HG03175 (cell line): Measurements from ENCODE around the gene GSPT1.
"Not testable (repeated sequence)": the region's sequence is repeated elsewhere in the genome, so short reads cannot be mapped to it uniquely, and the experiment has no call there.

Experiments
- ATAC-seq: cut with Tn5 transposase; IDR thresholded peaks from one replicate; pipeline ENCODE4 v1.9.1; 2021; ENCODE audit warnings: mild to moderate bottlenecking, moderate library complexity; ENCODE audit not compliant: unreplicated experiment

GSPT1 gene

DNA sequence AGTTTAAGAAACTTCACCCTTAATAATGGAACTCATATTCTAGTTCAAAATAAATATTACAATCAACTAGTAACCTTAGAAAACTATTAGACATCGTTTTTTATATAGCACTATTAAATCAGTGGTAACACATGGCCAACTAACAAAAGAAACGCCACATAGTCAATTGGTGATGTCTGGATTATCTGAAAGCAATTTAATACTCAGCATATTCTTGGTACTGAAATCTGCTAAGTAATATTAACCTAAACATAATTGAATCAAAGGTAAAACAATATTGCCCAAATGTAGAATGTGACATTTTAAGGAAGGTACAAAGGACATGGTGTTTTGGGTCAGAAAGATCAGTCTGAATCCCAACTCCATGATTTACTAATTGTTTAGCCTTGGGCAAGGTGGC is 53.3 kb downstream of the GSPT1 start:
- ATAC-seq = no peak

DNA sequence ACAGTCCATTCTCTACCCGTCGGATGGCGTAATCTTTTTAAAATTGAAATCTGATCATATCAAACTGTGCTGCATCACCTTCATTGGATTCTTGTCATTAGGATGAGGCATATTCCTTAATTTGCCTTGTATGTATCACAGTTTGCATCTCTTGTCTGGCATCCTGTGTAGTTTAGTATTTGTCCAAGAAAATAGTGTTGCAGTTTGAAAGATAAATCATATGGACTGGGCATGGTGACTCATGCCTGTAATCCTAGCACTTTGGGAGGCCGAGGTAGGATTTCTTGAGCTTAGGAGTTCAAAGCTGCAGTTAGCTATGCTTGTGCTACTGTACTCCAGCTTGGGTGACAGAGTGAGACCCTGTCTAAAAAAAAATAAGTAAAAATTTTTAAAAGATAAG is 58.6 kb downstream of the GSPT1 start:
- no peak for ATAC-seq

- no peak for ATAC-seq
Observed at GRCh38 chr16:11852092-11852809, 63.5 kb downstream of the GSPT1 start.

DNA sequence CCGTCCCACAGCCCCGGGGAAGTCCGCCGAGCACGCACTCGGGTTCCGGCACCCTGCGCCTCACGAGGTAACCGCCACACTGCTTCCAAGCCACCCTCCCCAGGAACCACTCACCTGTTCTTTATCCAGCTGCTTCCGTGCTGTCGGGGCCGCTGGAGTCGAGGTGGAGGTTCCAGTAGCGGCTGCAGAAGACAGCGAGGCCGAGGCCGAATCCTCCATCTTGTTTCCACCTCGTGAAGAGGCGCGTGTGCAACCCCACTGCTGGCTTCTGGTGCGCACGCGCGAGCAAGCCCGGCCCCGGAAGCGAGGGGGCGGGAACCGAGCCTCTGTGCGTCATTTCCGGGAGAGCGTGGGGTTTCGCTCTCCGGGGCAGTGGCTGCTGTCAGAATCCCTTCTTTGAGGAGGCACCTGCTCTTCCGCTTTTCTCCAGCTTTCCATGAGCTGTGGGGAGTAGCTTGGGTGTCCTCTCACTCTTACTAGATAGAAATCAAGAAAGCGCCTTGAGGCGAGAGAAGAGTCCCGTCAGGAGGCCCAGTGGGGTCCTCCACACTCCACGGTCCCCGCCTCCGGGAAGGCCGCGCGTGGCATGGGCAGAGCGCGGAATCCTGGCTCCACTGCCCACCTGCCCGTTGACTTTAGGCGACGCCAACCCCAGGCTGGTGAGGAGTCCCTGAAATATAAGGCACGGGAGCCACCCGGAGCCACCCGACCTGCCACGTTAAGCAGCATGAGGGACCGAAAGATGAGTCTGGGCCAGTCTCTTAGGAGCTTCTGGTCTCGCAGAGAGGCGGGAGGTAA is 64.3 kb downstream of the GSPT1 start, which contains the start of gene RSL1D1:
Gene RSL1D1, minus strand, starts transcription at position 249 of the 798 bp plus-strand sequence. Its CDS starts 30 bp downstream, at position 219.
- ATAC-seq = peak; percentile 82

- no peak for ATAC-seq
Observed at GRCh38 chr16:11848842-11849241, 66.9 kb downstream of the GSPT1 start.

GRCh38 chr16:11844499-11844898 is 71.3 kb downstream of the GSPT1 start:
- no peak for ATAC-seq

DNA sequence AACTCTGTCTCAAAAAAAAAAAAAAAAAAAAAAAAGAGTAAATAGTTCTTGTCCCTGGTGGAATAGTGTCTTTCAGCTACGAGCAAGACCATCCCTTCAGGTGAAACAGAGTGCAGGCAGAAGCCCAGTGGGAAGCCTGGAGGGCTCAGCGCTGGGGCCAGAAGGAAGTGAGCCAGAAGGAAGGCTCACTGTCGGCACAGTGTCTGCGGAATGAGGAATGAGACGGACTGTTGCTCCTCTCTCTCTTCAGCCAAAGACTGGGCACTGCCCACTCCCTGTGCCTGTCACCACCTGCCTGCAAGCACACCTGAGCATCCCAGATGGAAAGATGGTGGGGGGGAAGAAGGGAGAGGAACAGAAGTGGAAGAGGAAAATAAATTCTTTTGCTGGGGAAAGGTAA is 71.9 kb downstream of the GSPT1 start:
- ATAC-seq = no peak

- ATAC-seq = no peak
Observed at GRCh38 chr16:11843206-11843605, 72.5 kb downstream of the GSPT1 start.

GRCh38 chr16:11841026-11841425 is 74.7 kb downstream of the GSPT1 start:
- ATAC-seq = no peak

- ATAC-seq = no peak
Observed at GRCh38 chr16:11836650-11837244, 79.0 kb downstream of the GSPT1 start.

DNA sequence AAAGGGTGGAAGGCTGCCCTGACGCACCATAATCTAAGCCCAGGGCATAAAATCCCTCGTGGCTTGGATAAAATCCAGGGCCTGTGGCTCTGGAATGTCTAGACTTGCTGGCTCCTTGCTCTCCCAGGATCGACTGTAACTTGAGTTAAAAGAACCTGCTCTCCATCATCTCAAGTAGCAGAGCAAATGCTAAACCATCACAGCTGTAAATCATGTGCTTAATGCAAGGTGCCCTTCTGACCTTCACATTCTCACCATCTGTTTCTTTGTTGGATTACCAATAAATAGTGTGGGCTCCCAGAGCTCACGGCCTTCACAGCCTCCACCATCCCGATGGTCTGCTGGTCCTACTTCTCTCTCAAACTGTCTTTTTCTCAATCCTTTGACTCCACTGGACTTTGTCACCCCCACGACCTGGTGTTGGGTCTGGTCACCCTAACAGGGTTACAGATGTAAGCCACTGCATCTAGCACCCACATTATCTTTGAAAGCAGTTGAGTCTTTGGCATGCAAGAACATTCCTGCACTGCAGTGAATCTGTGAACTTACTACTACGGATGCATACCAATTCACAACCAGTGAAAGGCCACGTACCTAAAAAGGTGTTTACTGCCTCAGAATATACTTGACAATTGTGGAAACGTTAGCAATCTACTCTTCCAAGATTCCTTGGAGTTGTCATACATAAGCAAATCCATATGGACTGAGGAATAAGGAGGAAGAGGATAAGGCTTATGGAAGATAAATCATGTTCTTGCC is 79.7 kb downstream of the GSPT1 start:
- ATAC-seq = no peak

DNA sequence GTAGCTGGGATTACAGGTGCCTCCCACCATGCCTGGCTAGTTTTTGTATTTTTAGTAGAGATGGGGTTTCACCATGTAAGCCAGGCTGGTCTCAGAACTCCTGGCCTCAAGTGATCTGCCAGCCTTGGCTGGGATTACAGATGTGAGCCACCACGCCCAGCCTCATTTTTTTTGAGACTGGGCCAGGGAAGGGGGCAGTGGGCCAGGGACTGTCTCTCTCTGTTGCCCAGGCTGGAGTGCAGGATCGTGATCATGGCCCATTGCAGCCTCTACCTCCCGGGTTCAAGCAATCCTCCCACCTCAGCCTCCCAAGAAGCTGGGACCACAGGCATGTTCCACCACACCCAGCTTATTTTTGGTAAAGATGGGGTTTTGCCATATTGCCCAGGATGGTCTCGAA is 80.4 kb downstream of the GSPT1 start:
- ATAC-seq = no peak

GRCh38 chr16:11833951-11834695 is 81.6 kb downstream of the GSPT1 start:
- ATAC-seq = no peak

DNA sequence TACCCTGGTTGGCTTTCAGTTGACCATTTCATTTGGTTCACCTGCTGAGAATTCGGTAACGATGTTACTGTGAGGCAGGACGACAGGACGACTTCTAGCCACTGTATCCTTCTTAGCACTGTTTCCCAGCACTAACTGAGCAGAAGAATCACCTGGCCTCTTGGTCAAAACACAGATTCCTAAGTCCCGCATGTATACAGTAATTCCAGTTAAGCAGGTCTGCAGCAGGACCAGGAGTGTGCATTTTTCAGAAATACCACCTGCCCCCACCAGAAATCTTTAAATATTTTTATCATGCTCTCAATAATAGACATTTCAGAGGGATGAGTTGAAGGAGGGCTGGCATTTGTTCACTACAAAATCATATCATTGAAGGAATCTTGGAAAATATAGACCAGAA is 87.1 kb downstream of the GSPT1 start:
- ATAC-seq = no peak

- ATAC-seq = not testable (repeated sequence)
Observed at GRCh38 chr16:11825520-11826165, 90.1 kb downstream of the GSPT1 start.

- no peak for ATAC-seq
Observed at GRCh38 chr16:11824362-11824761, 91.4 kb downstream of the GSPT1 start.

GRCh38 chr16:11823645-11824044 is 92.1 kb downstream of the GSPT1 start:
- ATAC-seq = not testable (repeated sequence)

DNA sequence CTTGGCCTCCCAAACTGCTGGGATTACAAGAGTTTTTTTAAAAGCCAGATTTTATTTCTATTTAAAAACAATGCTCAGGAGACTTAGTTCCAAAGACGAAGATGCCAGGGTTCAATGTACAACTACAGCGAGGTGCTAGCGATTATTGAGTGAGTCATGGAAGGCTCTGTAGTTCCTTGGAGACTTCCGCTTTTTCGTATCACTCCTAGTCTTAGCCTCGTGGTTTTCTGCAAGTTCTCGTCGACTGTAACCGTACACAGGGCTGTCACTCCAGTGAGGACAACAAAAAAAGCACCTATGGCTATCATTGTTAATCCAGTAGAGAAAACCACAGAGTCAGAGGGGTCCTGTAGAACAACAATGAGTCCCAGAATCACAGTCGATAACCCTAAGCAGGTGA is 96.0 kb downstream of the GSPT1 start:
- ATAC-seq = no peak

DNA sequence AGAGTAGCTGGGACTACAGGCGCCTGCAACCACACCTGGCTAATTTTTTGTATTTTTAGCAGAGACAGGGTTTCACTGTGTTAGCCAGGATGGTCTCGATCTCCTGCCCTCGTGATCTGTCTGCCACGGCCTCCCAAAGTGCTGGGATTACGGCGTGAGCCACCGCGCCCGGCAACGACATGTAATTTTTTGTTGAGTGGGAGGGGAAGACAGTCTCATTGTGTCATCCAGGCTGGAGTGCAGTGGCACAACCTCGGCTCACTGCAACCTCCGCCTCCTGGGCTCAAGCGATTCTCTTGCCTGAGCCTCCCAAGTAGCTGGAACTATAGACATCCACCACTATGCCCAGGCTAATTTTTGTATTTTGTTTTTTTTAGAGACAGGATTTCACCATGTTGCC is 96.8 kb downstream of the GSPT1 start:
- ATAC-seq = not testable (repeated sequence)
